OCI-LY1 (cell line): ENCODE results near the gene AFAP1L1.

Experiments
- H2AFZ ChIP-seq: fragments of 200-600 bp; sonication (generic), shearing (Covaris generic); 2 replicates; pipeline ENCODE4 v1.6.0; 2014; ENCODE audit warnings: antibody characterized with exemption, mild to moderate bottlenecking, low read length
- H3F3A ChIP-seq: fragments of 200-600 bp; sonication (generic), shearing (Covaris generic); 2 replicates; pipeline ENCODE4 v1.6.0; 2014; ENCODE audit warnings: mild to moderate bottlenecking, antibody characterized with exemption, low read length, moderate library complexity; ENCODE audit not compliant: insufficient read depth
- H3K27ac ChIP-seq: fragments of 200-600 bp; sonication (generic); 2 replicates; pipeline ENCODE4 v1.5.1; 2014; ENCODE audit warnings: low read length, mixed run types, mild to moderate bottlenecking, low read depth; ENCODE audit not compliant: poor library complexity, severe bottlenecking
- H3K27me3 ChIP-seq: fragments of 200-600 bp; sonication (generic); 2 replicates; pipeline ENCODE4 v1.6.0; 2014; ENCODE audit warnings: antibody characterized with exemption, mild to moderate bottlenecking, low read length, moderate library complexity; ENCODE audit not compliant: insufficient read depth
- H3K36me3 ChIP-seq: fragments of 200-600 bp; sonication (generic); 2 replicates; pipeline ENCODE4 v1.6.1; 2014; ENCODE audit warnings: mild to moderate bottlenecking, antibody characterized with exemption, low read length, moderate library complexity, mixed read lengths; ENCODE audit not compliant: insufficient read depth
- H3K4me1 ChIP-seq: fragments of 200-600 bp; sonication (generic); 2 replicates; pipeline ENCODE4 v1.5.1; 2014; ENCODE audit warnings: mild to moderate bottlenecking, low read length, moderate library complexity; ENCODE audit not compliant: insufficient read depth, severe bottlenecking
- H3K4me2 ChIP-seq: fragments of 200-600 bp; sonication (generic), shearing (Covaris generic); 2 replicates; pipeline ENCODE4 v1.6.1; 2014; ENCODE audit warnings: low read length
- H3K4me3 ChIP-seq: fragments of 200-600 bp; sonication (generic); 2 replicates; pipeline ENCODE4 v1.5.1; 2014; ENCODE audit warnings: low read length, low read depth, mild to moderate bottlenecking, mixed read lengths; ENCODE audit not compliant: poor library complexity, severe bottlenecking
- H3K79me2 ChIP-seq: fragments of 200-600 bp; shearing (Covaris generic); 2 replicates; pipeline ENCODE4 v1.6.1; 2016; ENCODE audit warnings: mixed run types, low read length, mixed read lengths; ENCODE audit not compliant: insufficient read depth
- H3K9ac ChIP-seq: fragments of 200-600 bp; sonication (generic), shearing (Covaris generic); 2 replicates; pipeline ENCODE4 v1.6.1; 2014; ENCODE audit warnings: mild to moderate bottlenecking, low read length, mixed read lengths
- H3K9me2 ChIP-seq: fragments of 200-600 bp; sonication (generic), shearing (Covaris generic); 2 replicates; pipeline ENCODE4 v1.6.1; 2014; ENCODE audit warnings: low read depth, mild to moderate bottlenecking, low read length, mixed read lengths
- H3K9me3 ChIP-seq: fragments of 200-600 bp; shearing (Covaris generic); 2 replicates; pipeline ENCODE4 v1.6.1; 2014; ENCODE audit warnings: low read length, mixed read lengths
- H4K20me1 ChIP-seq: fragments of 200-600 bp; sonication (generic), shearing (Covaris generic); 2 replicates; pipeline ENCODE4 v1.6.0; 2016; ENCODE audit warnings: mild to moderate bottlenecking, low read length; ENCODE audit not compliant: insufficient read depth
- EZH2 ChIP-seq: fragments of 200-600 bp; sonication (generic), shearing (Covaris generic); IDR thresholded peaks from 2 replicates; pipeline ENCODE4 v1.8.0; 2017; ENCODE audit warnings: borderline replicate concordance, mixed run types, mild to moderate bottlenecking, antibody characterized with exemption, low read length, moderate library complexity, mixed read lengths
- TF ChIP-seq, protein P1 (sequence below): fragments of 200-600 bp; sonication (generic), shearing (Covaris generic); IDR thresholded peaks from 2 replicates; pipeline ENCODE4 v1.5.1; 2017; ENCODE audit warnings: mild to moderate bottlenecking, antibody characterized with exemption, low read length, moderate library complexity, mixed read lengths

Gene AFAP1L1

DNA sequence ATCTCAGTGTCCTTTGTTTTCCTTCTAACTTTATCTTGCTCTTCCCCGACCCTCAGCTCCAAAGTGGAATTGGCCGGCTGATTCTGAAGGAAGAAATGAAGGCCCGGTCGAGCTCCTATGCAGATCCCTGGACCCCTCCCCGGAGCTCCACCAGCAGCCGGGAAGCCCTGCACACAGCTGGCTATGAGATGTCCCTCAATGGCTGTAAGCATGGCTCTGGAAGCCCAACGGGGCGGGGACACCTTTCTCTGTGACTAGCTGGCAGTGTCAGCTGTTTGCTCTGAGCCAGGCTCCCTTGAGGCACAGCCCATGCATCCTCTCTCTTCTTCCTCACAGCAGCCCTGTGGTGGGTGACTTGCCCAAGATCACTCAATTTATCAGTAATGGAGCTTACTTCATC is 23.9 kb upstream of the AFAP1L1 start:
- no peaks in the 10 kb centered on the region for H3K36me3 ChIP-seq
- no peak for TF ChIP-seq EZH2
- TF ChIP-seq, protein P1, sequence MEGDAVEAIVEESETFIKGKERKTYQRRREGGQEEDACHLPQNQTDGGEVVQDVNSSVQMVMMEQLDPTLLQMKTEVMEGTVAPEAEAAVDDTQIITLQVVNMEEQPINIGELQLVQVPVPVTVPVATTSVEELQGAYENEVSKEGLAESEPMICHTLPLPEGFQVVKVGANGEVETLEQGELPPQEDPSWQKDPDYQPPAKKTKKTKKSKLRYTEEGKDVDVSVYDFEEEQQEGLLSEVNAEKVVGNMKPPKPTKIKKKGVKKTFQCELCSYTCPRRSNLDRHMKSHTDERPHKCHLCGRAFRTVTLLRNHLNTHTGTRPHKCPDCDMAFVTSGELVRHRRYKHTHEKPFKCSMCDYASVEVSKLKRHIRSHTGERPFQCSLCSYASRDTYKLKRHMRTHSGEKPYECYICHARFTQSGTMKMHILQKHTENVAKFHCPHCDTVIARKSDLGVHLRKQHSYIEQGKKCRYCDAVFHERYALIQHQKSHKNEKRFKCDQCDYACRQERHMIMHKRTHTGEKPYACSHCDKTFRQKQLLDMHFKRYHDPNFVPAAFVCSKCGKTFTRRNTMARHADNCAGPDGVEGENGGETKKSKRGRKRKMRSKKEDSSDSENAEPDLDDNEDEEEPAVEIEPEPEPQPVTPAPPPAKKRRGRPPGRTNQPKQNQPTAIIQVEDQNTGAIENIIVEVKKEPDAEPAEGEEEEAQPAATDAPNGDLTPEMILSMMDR, result no peak

DNA sequence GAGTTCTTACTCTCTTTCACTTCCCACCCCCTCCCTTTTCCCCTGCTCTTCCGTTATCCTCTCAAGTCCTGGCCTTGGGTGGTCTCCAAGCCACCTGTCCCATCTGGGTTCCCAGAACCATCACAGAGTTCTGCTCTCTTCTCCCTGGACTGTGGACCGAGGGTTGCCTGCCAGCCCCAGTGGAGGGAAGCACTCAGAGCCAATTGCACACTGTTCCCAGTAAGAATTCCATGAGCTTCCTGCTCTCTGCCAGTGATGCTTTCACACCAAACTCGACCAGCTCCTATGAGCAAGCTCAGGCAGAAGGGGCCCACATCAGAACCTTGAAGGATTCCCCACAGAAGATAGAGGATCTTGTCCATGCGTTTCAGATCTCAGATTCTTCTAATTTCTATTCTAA is 20.1 kb upstream of the AFAP1L1 start:
- Histone ChIP-seq H3F3A (no peaks in the 10 kb centered on the region), H3K4me2 (no peak overlapping the region), H3K36me3 (no peaks in the 10 kb centered on the region), H3K9ac (no peak overlapping the region), H4K20me1 (no peaks in the 10 kb centered on the region), H3K9me3 (no peaks in the 10 kb centered on the region), H3K4me1 (no peaks in the 10 kb centered on the region), H3K27me3 (no peaks in the 10 kb centered on the region; the same call in 1 of the 2 replicates), H3K79me2 (no peaks in the 10 kb centered on the region), H3K27ac (no peak overlapping the region), H3K9me2 (no peaks in the 10 kb centered on the region), H2AFZ (no peak overlapping the region), H3K4me3 (no peak overlapping the region)
- no peak for TF ChIP-seq EZH2
- TF ChIP-seq, protein P1, result no peak

More for the DNA sequence above, 23.9 kb upstream of the AFAP1L1 start:
- H4K20me1 ChIP-seq, result no peaks in the 10 kb centered on the region
- H3K79me2 ChIP-seq, result no peaks in the 10 kb centered on the region
- H3K4me2 ChIP-seq, result no peak overlapping the region
- H3K4me1 ChIP-seq, result no peaks in the 10 kb centered on the region
- no peak overlapping the region for H3K27ac ChIP-seq
- H3K9me2 ChIP-seq, result no peaks in the 10 kb centered on the region
- H3K4me3 ChIP-seq, result no peak overlapping the region
- no peaks in the 10 kb centered on the region for H3F3A ChIP-seq
- H3K9me3 ChIP-seq, result no peaks in the 10 kb centered on the region
- H3K9ac ChIP-seq, result no peak overlapping the region
- H3K27me3 ChIP-seq, result no peaks in the 10 kb centered on the region; the same call in 1 of the 2 replicates
- H2AFZ ChIP-seq, result no peak overlapping the region

DNA sequence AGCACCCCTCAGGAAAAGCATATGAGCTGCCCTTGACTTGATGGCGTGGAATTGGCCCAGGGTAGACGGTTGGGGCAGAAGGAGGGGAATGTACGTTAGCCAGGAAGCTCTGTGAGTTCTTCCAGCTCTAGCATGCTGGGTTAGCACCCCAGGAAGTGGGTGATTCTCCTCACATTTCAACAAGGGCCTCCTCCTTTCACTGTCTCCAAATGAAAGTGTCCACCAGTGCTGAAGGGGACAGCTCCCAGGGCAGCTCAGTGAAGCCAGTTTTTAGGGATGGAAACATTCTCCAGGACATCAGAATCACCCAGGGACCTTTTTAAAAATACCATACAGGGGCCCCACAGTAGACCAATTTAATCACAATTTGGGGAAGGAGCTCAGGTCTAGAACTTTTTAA is 17.2 kb upstream of the AFAP1L1 start:
- TF ChIP-seq, protein P1, result no peak
- TF ChIP-seq EZH2, result no peak
- Histone ChIP-seq H3K4me2 (no peak overlapping the region), H3K4me1 (no peaks in the 10 kb centered on the region), H3K79me2 (no peaks in the 10 kb centered on the region), H3K27ac (no peak overlapping the region), H3K36me3 (no peaks in the 10 kb centered on the region), H3K4me3 (no peak overlapping the region), H3K9ac (no peak overlapping the region), H2AFZ (no peak overlapping the region), H3F3A (no peaks in the 10 kb centered on the region), H3K27me3 (no peaks in the 10 kb centered on the region), H4K20me1 (no peaks in the 10 kb centered on the region), H3K9me2 (no peaks in the 10 kb centered on the region), H3K9me3 (no peaks in the 10 kb centered on the region)
